GM12872 (cell line): ENCODE data around the gene EIF4E2.

Source experiments
- TF ChIP-seq, protein P1 (sequence below): IDR thresholded peaks from 3 replicates; pipeline ENCODE4 v1.5.1; 2011; ENCODE audit warnings: low read depth, mild to moderate bottlenecking, low read length, moderate library complexity; ENCODE audit not compliant: insufficient read depth

EIF4E2 gene

DNA sequence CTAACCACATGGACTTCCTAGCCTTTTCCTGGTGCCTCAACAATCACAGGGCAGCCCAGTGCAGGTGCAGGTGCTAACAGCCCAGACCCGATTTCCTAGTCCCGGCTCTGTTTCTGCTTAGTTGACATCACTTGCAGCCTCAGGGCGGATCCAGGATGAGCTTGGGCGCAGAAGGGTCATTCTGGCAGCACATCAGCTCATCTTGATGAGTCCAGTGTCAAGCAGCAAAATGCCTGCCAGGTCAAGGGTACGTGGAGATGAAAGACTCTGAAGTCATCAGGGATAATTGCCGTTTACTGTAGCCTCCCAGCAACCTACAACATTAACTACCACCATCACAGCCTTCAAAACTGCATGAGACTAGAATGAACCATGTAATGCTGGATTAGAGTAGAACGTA is 43.5 kb downstream of the EIF4E2 start:
- TF ChIP-seq, protein P1, sequence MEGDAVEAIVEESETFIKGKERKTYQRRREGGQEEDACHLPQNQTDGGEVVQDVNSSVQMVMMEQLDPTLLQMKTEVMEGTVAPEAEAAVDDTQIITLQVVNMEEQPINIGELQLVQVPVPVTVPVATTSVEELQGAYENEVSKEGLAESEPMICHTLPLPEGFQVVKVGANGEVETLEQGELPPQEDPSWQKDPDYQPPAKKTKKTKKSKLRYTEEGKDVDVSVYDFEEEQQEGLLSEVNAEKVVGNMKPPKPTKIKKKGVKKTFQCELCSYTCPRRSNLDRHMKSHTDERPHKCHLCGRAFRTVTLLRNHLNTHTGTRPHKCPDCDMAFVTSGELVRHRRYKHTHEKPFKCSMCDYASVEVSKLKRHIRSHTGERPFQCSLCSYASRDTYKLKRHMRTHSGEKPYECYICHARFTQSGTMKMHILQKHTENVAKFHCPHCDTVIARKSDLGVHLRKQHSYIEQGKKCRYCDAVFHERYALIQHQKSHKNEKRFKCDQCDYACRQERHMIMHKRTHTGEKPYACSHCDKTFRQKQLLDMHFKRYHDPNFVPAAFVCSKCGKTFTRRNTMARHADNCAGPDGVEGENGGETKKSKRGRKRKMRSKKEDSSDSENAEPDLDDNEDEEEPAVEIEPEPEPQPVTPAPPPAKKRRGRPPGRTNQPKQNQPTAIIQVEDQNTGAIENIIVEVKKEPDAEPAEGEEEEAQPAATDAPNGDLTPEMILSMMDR, result no peak

DNA sequence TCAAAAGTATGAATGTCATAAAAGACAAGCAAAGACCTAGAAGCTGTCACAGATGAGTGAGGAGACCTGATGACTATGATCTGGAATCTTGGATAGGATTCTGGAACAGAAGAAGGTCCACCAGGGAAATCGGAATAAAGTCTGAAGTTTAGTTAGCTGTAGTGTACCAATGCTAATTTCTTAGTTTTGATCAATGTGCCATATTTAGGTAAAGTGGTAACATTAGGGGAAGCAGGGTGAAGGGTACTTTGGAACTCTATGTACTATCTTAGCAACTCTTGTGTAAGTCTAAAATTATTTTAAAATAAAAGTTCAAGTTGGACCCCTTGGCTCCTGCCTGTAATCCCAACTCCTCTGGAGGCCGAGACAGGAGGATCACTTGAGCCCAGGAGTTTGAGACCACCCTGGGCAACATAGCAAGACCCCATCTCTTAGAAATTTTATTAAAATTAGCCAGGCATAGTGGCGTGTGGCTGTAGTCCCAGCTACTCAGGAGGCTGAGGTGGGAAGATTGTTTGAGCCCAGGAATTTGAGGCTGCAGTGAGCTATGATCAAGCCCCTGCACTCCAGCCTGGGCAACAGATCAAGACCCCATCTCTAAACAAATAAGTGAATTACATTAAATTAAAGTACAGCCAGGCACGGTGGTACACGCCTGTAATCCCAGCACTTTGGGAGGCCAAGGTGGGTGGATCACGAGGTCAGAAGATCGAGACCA is 47.0 kb downstream of the EIF4E2 start:
- TF ChIP-seq, protein P1, result no peak

DNA sequence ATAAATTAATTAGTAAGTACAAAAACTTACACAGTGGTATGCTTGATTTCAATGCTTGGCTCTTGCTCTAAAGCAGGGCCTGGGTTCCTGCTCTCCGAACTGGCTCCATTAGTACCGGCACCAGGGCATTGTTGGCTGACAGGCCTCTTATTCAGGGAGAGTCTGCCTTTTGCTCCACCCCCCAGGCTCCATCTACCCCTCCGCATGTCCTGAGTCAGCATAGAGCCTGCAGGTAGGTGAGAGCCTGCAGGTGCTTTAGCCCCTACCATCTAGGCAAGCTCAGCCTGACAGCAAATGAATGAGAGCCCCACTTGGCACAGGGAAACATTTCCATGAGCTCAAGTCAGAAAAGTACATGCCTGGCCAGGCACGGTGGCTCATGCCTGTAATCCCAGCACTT is 47.8 kb downstream of the EIF4E2 start:
- TF ChIP-seq, protein P1, result no peak

DNA sequence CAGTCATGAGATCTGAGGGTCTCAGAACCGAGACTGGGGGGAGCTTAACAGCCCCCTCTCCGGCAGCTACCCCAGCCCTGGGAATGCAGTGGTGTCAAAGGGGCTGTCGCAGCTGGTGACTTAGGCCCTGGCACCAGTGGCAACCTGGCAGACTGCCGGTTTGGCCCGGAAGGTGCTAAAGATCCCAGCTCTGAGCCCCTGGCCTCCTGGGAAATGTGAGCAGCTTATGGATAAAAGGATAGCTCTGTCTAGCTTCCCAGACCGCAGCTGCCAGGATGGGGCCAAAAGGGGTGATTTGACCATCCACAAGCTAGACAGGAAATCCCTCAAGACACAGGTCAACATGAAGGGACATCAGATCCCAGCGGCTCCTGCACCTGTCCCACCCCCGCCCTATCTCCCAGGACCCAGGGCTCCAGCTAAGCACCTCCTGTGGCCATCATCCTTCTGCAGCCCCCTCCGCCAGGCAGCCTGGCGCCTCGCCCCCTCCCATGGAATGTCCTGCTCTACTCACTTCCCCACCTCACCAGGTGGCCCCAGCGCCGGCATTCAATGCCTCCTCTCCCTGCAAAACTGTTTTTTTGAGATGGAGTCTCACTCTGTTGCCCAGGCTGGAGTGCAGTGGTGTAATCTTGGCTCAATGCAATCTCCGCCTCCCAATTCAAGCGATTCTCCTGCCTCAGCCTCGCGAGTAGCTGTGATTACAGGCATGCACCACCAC is 49.7 kb downstream of the EIF4E2 start:
- TF ChIP-seq, protein P1, result no peak

DNA sequence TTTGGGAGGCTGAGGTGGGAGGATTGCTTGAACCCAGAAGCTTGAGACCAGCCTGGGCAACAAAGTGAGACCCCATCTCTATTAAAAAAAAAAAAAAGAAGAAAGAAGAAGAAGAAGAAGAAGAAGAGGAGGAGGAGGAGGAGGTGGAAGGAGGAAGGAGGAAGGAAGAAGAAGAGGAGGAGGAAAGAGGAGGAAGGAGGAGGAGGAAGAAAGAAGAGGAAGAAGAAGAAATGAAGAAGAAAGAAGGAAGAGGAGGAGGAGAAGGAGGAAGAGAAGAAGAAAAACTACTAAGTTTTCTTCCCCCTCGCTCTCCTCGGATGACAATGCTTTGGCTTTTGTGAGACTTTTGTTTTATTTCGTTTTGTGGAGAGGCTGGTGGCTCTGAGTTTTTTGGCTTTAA is 52.8 kb downstream of the EIF4E2 start:
- TF ChIP-seq, protein P1, result no peak

DNA sequence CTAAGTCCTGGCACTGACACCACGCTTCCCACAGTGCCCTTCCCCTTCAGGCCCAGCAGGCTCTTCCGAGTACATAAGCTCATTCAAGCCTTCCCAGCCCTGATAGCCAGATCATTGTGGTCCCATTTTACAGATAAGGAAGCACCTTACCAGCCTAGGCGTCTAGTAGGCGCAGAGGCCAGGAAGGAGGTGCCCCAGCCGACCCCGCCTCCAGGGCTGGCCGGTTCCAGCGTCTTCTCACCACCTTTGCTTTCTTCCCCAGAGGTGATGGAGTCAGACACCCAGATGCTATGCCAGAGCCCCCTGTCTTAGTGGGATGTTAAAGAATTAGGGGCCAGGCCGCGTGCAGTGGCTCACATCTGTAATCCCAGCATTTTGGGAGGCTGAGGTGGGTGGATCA is 54.0 kb downstream of the EIF4E2 start:
- TF ChIP-seq, protein P1, result no peak

DNA sequence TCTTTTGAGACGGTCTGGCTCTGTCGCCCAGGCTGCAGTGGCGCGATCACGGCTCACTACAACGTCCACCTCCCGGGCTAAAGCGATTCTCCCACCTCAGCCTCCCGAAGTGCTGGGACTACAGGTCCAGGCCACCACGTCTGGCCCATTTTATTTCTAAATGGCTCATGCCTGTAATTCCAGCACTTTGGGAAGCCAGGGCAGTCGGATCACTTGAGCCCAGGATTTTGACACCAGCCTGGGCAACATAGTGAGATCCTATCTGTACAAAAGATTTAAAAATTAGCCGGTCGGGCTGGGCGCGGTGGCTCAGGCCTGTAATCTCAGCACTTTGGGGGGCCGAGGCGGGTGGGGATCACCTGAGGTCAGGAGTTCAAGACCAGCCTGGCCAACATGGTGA is 56.5 kb downstream of the EIF4E2 start:
- TF ChIP-seq, protein P1, result no peak
